Chondrocyte (in vitro differentiated cells): ENCODE measurements around the gene RGL2. TPM values are rescaled to one million over a fixed set of nuclear protein-coding genes. Genes with fewer than 3 reads are reported as not detected.
"Not testable (repeated sequence)": the region's sequence is repeated elsewhere in the genome, so short reads cannot be mapped to it uniquely, and the experiment has no call there.

Experiments
- DNase-seq: peaks from one replicate; pipeline ENCODE4 v3.0.0; 2021; ENCODE audit warnings: mixed read lengths, low spot score
- H3K27ac Mint-ChIP-seq: one replicate; pipeline ENCODE4 v1.8.0; 2021; ENCODE audit warnings: mild to moderate bottlenecking, moderate library complexity, mixed read lengths; ENCODE audit not compliant: unreplicated experiment
- H3K27me3 Mint-ChIP-seq: 2 replicates; pipeline ENCODE4 v1.8.0; 2021; ENCODE audit warnings: low read depth, mixed read lengths
- H3K36me3 Mint-ChIP-seq: 2 replicates; pipeline ENCODE4 v1.8.0; 2021; ENCODE audit warnings: low read depth, mixed read lengths
- H3K4me1 Mint-ChIP-seq: 2 replicates; pipeline ENCODE4 v1.8.0; 2021; ENCODE audit warnings: low read depth, mild to moderate bottlenecking, mixed read lengths
- H3K4me3 Mint-ChIP-seq: one replicate; pipeline ENCODE4 v1.8.0; 2021; ENCODE audit warnings: mild to moderate bottlenecking, moderate library complexity, mixed read lengths; ENCODE audit not compliant: unreplicated experiment
- H3K9me3 Mint-ChIP-seq: 2 replicates; pipeline ENCODE4 v1.8.0; 2021; ENCODE audit warnings: low read depth, mixed read lengths
- CTCF ChIP-seq: fragments of 200-600 bp; sonication (generic); IDR thresholded peaks from 2 replicates; pipeline ENCODE4 v1.5.0; 2021; ENCODE audit warnings: antibody characterized with exemption, mild to moderate bottlenecking, moderate library complexity
- total RNA-seq: library from RNA; stranded (reverse); gene quantifications from 3 replicates; pipeline ENCODE4 v1.2.1, GENCODE V29; 2021

The RGL2 gene
- total RNA-seq, 1 donor from 2014 or later, result 50.5 TPM

GRCh38 chr6:33276864-33277662 is 21.7 kb downstream of the RGL2 start, which contains the start of gene B3GALT4:
TSS of gene B3GALT4 (plus strand) at chr6:33277123. CDS start at chr6:33277420, 297 bp downstream.
- DNase-seq, result peak; percentile 89

GRCh38 chr6:33276581-33276863 is 22.2 kb downstream of the RGL2 start:
- Mint-ChIP-seq H3K36me3 (peaks cover 24% of the 10 kb centered on the region), H3K4me3 (peak overlapping the region; percentile 73), H3K27ac (peak overlapping the region; percentile 78), H3K4me1 (peaks cover 53% of the 10 kb centered on the region), H3K9me3 (no peaks in the 10 kb centered on the region), H3K27me3 (no peaks in the 10 kb centered on the region)
- no peak for DNase-seq
- no peak for TF ChIP-seq CTCF

More at GRCh38 chr6:33276864-33277662, 21.7 kb downstream of the RGL2 start, which contains the start of gene B3GALT4:
- H3K9me3 Mint-ChIP-seq, result no peaks in the 10 kb centered on the region
- no peaks in the 10 kb centered on the region for H3K27me3 Mint-ChIP-seq
- peak within 1 kb of the TSS; percentile 83 for H3K27ac Mint-ChIP-seq
- H3K4me3 Mint-ChIP-seq, result peak within 1 kb of the TSS; percentile 78
- H3K4me1 Mint-ChIP-seq, result peaks cover 53% of the 10 kb centered on the region
- TF ChIP-seq CTCF, result peak; percentile 77
- H3K36me3 Mint-ChIP-seq, result peaks cover 24% of the 10 kb centered on the region

- not testable (repeated sequence) for H3K9me3 Mint-ChIP-seq
- H3K36me3 Mint-ChIP-seq, result peaks cover 24% of the 10 kb centered on the region
- H3K27ac Mint-ChIP-seq, result peak overlapping the region; percentile 78
These were observed 22.8 kb downstream of the RGL2 start for GRCh38 chr6:33275795-33276580.

GRCh38 chr6:33273924-33274902 is 24.5 kb downstream of the RGL2 start:
- peak overlapping the region; percentile 94 for H3K4me3 Mint-ChIP-seq
- H3K27me3 Mint-ChIP-seq, result no peaks in the 10 kb centered on the region
- peaks cover 23% of the 10 kb centered on the region for H3K36me3 Mint-ChIP-seq
- peaks cover 67% of the 10 kb centered on the region for H3K4me1 Mint-ChIP-seq
- H3K27ac Mint-ChIP-seq, result peak overlapping the region; percentile 100
- H3K9me3 Mint-ChIP-seq, result no peaks in the 10 kb centered on the region
- DNase-seq, result no peak
- TF ChIP-seq CTCF, result no peak

More at GRCh38 chr6:33275795-33276580, 22.8 kb downstream of the RGL2 start:
- DNase-seq, H3K27me3 Mint-ChIP-seq: not testable (repeated sequence)
- Mint-ChIP-seq H3K4me3 (peak overlapping the region; percentile 73), H3K4me1 (peaks cover 57% of the 10 kb centered on the region)

- H3K9me3 Mint-ChIP-seq, result no peaks in the 10 kb centered on the region
- peaks cover 25% of the 10 kb centered on the region for H3K36me3 Mint-ChIP-seq
- H3K4me3 Mint-ChIP-seq, result peak overlapping the region; percentile 94
- H3K4me1 Mint-ChIP-seq, result peaks cover 67% of the 10 kb centered on the region
- TF ChIP-seq CTCF, result no peak
- H3K27me3 Mint-ChIP-seq, result no peaks in the 10 kb centered on the region
- DNase-seq, result no peak
- H3K27ac Mint-ChIP-seq, result peak overlapping the region; percentile 100
These were observed 25.4 kb downstream of the RGL2 start for GRCh38 chr6:33273129-33273923.
